Tibial nerve (tissue), 4 donors: ENCODE measurements around the gene IER5. TPM values are rescaled to one million over a fixed set of nuclear protein-coding genes. Genes with fewer than 3 reads are reported as not detected.

Experiments
- DNase-seq, 2 donors: peaks; one replicate each; pipeline ENCODE4 v3.0.0-alpha.2; 2019; ENCODE audit warnings: low spot score in 2 of 2
- H3K27ac ChIP-seq, 4 donors: fragments of 200-600 bp; sonication (generic) in 3 of 4; one replicate each; pipeline ENCODE4 v1.5.1; 2017 to 2019; ENCODE audit warnings: mild to moderate bottlenecking in 1 of 4
- H3K27me3 ChIP-seq, 2 donors: fragments of 200-600 bp; sonication (generic) in 1 of 2; one replicate each; pipeline versions ENCODE4 v1.5.1 to v1.6.0; 2017 to 2019
- H3K36me3 ChIP-seq, 3 donors: fragments of 200-600 bp; sonication (generic); one replicate each; pipeline ENCODE4 v1.5.1; 2018 to 2019
- H3K4me1 ChIP-seq, 4 donors: fragments of 200-600 bp; sonication (generic) in 3 of 4; one replicate each; pipeline ENCODE4 v1.5.1; 2017 to 2019
- H3K4me3 ChIP-seq, 4 donors: fragments of 200-600 bp; sonication (generic) in 3 of 4; one replicate each; pipeline ENCODE4 v1.5.1; 2017 to 2019; ENCODE audit warnings: mild to moderate bottlenecking in 1 of 4, moderate library complexity in 1 of 4
- H3K9me3 ChIP-seq, 4 donors: fragments of 200-600 bp; sonication (generic) in 3 of 4; one replicate each; pipeline ENCODE4 v1.5.1; 2017 to 2019
- EP300 ChIP-seq, 2 donors: sonication (generic); formaldehyde crosslinking; IDR thresholded peaks; one replicate each; pipeline ENCODE4 v1.6.1; 2017; ENCODE audit warnings: antibody characterized with exemption in 2 of 2, mild to moderate bottlenecking in 1 of 2
- POLR2A ChIP-seq, 2 donors: fragments of 450-650 bp; IDR thresholded peaks; one replicate each; pipeline ENCODE4 v1.6.1; 2017; ENCODE audit warnings: antibody characterized with exemption in 2 of 2, mild to moderate bottlenecking in 2 of 2, moderate library complexity in 2 of 2
- WGBS, 2 donors: methylation state at CpG; one replicate each; pipeline ENCODE4 v1.1.5; 2018; 5-methylcytosine and 5-hydroxymethylcytosine counted together
- total RNA-seq, 4 donors: library from RNA; depleted of rRNA; stranded (reverse); fragments of >200 nt; gene quantifications; one replicate each; pipeline ENCODE4 v1.1.0, GENCODE V29; 2016
- TF ChIP-seq, protein P1 (sequence below), 5 experiments: fragments of 200-600 bp in 3 of 5; fragments of 450-650 bp in 2 of 5; sonication (generic) in 3 of 5; IDR thresholded peaks; one replicate each; pipeline ENCODE4 v1.5.1; 2016 to 2019; ENCODE audit warnings: antibody characterized with exemption in 5 of 5, mild to moderate bottlenecking in 3 of 5, moderate library complexity in 2 of 5

IER5 gene
- total RNA-seq, 4 donors from 2014 or later, result 8.1 to 16.3 (median 13.1) TPM

DNA sequence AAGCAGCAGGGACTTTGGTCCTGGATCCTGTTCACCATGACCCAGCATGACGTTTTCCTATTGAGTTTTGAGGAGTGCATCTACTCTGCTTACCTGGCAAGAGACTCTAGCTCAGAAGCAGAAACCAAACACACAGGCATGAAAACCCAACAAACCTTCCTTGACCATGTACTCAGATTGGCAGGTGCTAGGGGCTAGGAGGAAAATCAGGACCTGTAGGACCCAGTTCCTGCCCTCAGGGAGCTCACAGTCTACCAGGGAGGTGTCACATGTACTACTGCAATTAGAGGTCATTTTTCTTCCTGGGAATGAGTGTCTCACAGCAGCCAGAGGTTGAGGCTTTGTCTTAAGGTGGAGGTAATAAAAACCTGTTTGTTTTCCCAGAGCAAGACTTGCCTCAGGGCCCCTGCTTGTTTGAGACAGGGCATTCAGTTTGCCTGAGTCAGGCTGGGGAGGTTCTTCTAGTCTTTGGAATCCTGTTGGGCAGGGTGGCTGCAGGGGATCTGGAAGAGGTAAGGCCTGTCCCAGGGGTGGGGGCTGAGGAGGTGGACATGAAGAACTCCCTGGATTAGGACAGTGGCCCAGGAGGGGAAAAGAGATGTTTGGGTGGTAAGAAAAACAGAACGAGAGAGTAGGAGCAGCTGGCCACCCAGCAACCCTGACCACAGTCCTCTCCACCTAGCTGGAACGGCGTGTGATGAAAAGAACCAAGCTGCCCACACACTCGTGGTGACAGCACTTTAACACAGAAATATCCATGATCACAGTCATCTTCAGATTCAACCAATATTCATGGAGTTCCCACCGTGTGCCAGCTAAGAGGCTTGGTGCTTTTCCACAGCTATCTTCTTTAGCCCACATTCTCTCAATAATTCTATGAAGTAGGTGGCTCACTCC, 30.8 kb downstream of the IER5 start:
- 76 to 82% methylated on average over 6 of the region's 6 CpGs for WGBS, 2 donors
- no peak overlapping the region for H3K27ac ChIP-seq
- no peaks in the 10 kb centered on the region for H3K27me3 ChIP-seq
- no peaks in the 10 kb centered on the region for H3K36me3 ChIP-seq
- H3K4me1 ChIP-seq, result peaks cover 0 to 10% (median 4%) of the 10 kb centered on the region in 4 donors
- H3K4me3 ChIP-seq, result no peak overlapping the region
- TF ChIP-seq POLR2A (IDR thresholded peaks at IDR 0.05) (no peak), EP300 (IDR thresholded peaks at IDR 0.05) (no peak)
- TF ChIP-seq, protein P1, sequence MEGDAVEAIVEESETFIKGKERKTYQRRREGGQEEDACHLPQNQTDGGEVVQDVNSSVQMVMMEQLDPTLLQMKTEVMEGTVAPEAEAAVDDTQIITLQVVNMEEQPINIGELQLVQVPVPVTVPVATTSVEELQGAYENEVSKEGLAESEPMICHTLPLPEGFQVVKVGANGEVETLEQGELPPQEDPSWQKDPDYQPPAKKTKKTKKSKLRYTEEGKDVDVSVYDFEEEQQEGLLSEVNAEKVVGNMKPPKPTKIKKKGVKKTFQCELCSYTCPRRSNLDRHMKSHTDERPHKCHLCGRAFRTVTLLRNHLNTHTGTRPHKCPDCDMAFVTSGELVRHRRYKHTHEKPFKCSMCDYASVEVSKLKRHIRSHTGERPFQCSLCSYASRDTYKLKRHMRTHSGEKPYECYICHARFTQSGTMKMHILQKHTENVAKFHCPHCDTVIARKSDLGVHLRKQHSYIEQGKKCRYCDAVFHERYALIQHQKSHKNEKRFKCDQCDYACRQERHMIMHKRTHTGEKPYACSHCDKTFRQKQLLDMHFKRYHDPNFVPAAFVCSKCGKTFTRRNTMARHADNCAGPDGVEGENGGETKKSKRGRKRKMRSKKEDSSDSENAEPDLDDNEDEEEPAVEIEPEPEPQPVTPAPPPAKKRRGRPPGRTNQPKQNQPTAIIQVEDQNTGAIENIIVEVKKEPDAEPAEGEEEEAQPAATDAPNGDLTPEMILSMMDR (IDR thresholded peaks at IDR 0.05), result no peak
- DNase-seq, result no peak
- no peaks in the 10 kb centered on the region for H3K9me3 ChIP-seq

DNA sequence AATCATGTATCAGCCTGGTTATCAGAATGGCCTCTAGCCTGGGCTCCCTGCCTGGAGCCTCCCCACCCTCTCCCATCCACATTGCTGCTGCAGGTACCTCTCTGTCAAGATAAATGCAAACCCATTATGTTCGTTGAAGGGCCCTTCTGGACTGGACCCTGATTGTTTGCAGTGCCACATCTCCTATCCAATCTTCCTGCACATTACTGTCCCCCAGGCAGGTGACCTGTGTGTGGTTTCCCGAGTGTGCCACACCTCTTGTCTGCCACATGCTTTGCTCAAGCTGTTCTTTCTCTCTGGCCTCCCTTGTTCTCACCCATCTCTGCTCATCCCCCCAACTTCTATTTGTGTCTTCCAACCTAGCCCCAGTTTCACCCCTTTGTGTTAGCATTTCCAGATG, 32.4 kb downstream of the IER5 start:
- Histone ChIP-seq H3K36me3 (no peaks in the 10 kb centered on the region), H3K27ac (no peak overlapping the region), H3K4me3 (no peak overlapping the region), H3K4me1 (peaks cover 0 to 10% (median 4%) of the 10 kb centered on the region in 4 donors), H3K27me3 (no peaks in the 10 kb centered on the region), H3K9me3 (no peaks in the 10 kb centered on the region)
- WGBS, 2 donors, result 75 to 76% methylated on average over 2 of the region's 2 CpGs
- no peak for DNase-seq
- TF ChIP-seq, protein P1 (IDR thresholded peaks at IDR 0.05), result no peak
- no peak for TF ChIP-seq EP300 (IDR thresholded peaks at IDR 0.05)
- no peak for TF ChIP-seq POLR2A (IDR thresholded peaks at IDR 0.05)

DNA sequence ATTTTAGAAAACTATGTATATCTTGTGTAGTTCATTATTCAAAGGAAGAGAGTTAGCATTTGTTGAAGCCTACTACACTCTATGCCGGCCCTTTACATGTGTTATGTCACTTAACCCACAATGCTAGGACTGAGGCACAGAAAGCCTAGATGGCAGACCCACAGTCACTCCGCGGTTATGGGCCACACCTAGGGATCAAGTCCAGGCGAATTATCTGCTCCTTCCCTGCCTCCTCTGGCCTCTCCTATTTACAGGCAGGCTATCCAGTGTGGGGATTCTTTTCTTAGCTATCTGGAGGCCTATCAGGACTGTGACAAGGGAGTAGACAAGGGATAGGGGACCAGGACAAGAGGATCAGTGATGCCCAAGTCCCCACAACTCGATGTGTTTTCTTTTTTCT, 33.0 kb downstream of the IER5 start:
- 82 to 88% methylated on average over 5 of the region's 5 CpGs for WGBS, 2 donors
- no peaks in the 10 kb centered on the region for H3K36me3 ChIP-seq
- no peaks in the 10 kb centered on the region for H3K27me3 ChIP-seq
- H3K27ac ChIP-seq, result no peak overlapping the region
- H3K9me3 ChIP-seq, result no peaks in the 10 kb centered on the region
- H3K4me3 ChIP-seq, result no peak overlapping the region
- TF ChIP-seq EP300 (IDR thresholded peaks at IDR 0.05) (no peak), POLR2A (IDR thresholded peaks at IDR 0.05) (no peak)
- TF ChIP-seq, protein P1 (IDR thresholded peaks at IDR 0.05), result no peak
- DNase-seq, result no peak
- peaks cover 0 to 10% (median 4%) of the 10 kb centered on the region in 4 donors for H3K4me1 ChIP-seq

DNA sequence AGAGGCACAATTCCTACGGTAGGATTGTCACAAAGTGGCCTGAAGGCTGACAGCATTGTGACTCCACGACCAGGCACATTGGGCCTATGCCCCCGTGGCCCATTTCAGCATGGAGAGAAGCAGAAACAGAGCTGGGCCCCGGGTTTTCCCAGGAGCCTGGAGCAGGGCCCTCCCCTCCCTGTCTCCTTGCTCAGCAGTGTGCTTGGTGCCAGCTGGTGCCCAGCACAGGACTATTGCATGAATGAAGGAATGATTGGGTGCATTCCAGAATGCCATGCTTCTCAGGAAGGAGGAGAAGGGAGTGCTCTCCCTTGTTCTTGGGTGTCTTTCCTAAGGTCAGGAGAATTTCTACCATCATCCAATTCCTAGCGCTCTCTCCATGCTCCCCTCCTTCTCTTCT, 33.7 kb downstream of the IER5 start:
- H3K4me1 ChIP-seq, result peaks cover 0 to 13% (median 5%) of the 10 kb centered on the region in 4 donors
- H3K4me3 ChIP-seq, result no peak overlapping the region
- no peaks in the 10 kb centered on the region for H3K27me3 ChIP-seq
- no peaks in the 10 kb centered on the region for H3K36me3 ChIP-seq
- TF ChIP-seq EP300 (IDR thresholded peaks at IDR 0.05) (no peak), POLR2A (IDR thresholded peaks at IDR 0.05) (no peak)
- TF ChIP-seq, protein P1 (IDR thresholded peaks at IDR 0.05), result no peak
- no peak overlapping the region for H3K27ac ChIP-seq
- 78 to 84% methylated on average over 5 of the region's 5 CpGs for WGBS, 2 donors
- no peaks in the 10 kb centered on the region for H3K9me3 ChIP-seq
- DNase-seq, result no peak

DNA sequence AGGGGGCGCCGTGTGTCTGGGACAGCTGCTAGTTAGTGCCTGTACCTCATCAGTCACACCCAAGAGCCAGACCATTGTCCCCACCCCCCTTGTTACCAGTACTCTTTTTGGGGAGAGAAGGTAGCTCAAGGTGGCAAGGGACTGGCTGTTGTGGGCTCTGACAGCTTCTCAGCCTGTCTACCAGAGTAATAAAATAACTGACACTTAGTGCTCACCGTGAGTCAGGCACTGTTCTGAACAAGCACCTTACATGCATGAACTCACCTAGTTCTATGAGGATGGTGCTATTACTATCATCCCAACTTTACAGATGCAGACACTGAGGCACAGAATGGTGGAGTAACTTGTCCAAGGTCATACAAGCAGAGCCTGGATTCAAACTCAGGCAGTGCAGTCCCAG, 34.7 kb downstream of the IER5 start:
- no peak overlapping the region for H3K27ac ChIP-seq
- DNase-seq, result no peak
- no peaks in the 10 kb centered on the region for H3K9me3 ChIP-seq
- no peak overlapping the region for H3K4me3 ChIP-seq
- no peaks in the 10 kb centered on the region for H3K36me3 ChIP-seq
- 85 to 91% methylated on average over 3 of the region's 3 CpGs for WGBS, 2 donors
- H3K4me1 ChIP-seq, result peaks cover 0 to 11% (median 3%) of the 10 kb centered on the region in 4 donors
- TF ChIP-seq, protein P1 (IDR thresholded peaks at IDR 0.05), result no peak
- TF ChIP-seq EP300 (IDR thresholded peaks at IDR 0.05) (no peak), POLR2A (IDR thresholded peaks at IDR 0.05) (no peak)
- no peaks in the 10 kb centered on the region for H3K27me3 ChIP-seq
